ENCODE data around the gene FAM180B. TPM values are rescaled to one million over a fixed set of nuclear protein-coding genes. Genes with fewer than 3 reads are reported as not detected.

Gene FAM180B
- total RNA-seq, 1 donor from 2014 or later = not detected

Other genes with a start within 250 kb of the FAM180B start
- 0.08 TPM for gene MYBPC3, start 234.0 kb upstream of the FAM180B start, total RNA-seq
- 10.9 TPM for gene SPI1, start 208.1 kb upstream of the FAM180B start, total RNA-seq
- 15.8 TPM for gene SLC39A13, start 178.1 kb upstream of the FAM180B start, total RNA-seq
- 64.6 TPM for gene PSMC3, start 160.2 kb upstream of the FAM180B start, total RNA-seq
- gene RAPSN, start 137.5 kb upstream of the FAM180B start, total RNA-seq = 0.68 TPM
- gene CELF1, start 33.5 kb upstream of the FAM180B start, total RNA-seq = 78.4 TPM
- 23.8 TPM for gene PTPMT1, start 21.1 kb upstream of the FAM180B start, total RNA-seq
- 7.0 TPM for gene KBTBD4, start 7.7 kb upstream of the FAM180B start, total RNA-seq
- 58.2 TPM for gene NDUFS3, start 7.6 kb upstream of the FAM180B start, total RNA-seq
- gene C1QTNF4, start 7.7 kb downstream of the FAM180B start, total RNA-seq = 0.45 TPM
- 150 TPM for gene MTCH2, start 55.9 kb downstream of the FAM180B start, total RNA-seq
- 2.7 TPM for gene AGBL2, start 128.7 kb downstream of the FAM180B start, total RNA-seq
- 23.2 TPM for gene FNBP4, start 180.7 kb downstream of the FAM180B start, total RNA-seq